ENCODE measurements around the gene MT1H.
"Not testable (repeated sequence)": the region's sequence is repeated elsewhere in the genome, so short reads cannot be mapped to it uniquely, and the experiment has no call there.

Gene MT1H

GRCh38 chr16:56697456-56698155 lies 28.0 kb downstream of the MT1H start:
- peaks cover 0 to 4% of the 10 kb centered on the region in 2 donors for H3K36me3 Mint-ChIP-seq
- H3K4me1 Mint-ChIP-seq, result peaks cover 0 to 2% of the 10 kb centered on the region in 2 donors
- DNase-seq, result no peak

DNA sequence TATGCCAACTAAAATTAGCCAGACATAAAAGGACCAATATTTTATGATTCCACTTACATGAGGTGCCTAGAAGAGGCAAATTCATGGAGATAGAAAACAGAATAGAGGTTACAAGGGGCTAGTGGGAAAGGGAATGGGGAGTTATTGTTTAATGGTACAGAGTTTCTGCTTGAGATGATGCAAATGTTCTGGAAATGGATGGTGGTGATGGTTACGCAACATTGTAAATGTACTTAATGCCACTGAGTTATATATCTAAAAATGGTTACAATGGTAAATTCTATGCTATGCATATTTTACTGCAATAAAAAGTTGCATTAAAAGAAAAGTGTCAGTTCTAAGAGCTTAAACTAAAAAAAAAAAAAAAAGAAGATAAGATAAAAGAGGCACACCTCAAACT lies 30.6 kb downstream of the MT1H start:
- Mint-ChIP-seq H3K36me3 (peaks cover 0 to 4% of the 10 kb centered on the region in 2 donors), H3K4me3 (no peak overlapping the region), H3K27me3 (no peaks in the 10 kb centered on the region), H3K27ac (no peak overlapping the region), H3K4me1 (peaks cover 0 to 2% of the 10 kb centered on the region in 2 donors), H3K9me3 (peaks cover 0 to 6% of the 10 kb centered on the region in 2 donors)
- no peak for ATAC-seq (replicated peaks)
- DNase-seq, result no peak

More at GRCh38 chr16:56697456-56698155, 28.0 kb downstream of the MT1H start:
- Mint-ChIP-seq H3K27me3 (no peaks in the 10 kb centered on the region), H3K27ac (no peak overlapping the region), H3K4me3 (no peak overlapping the region), H3K9me3 (peaks cover 0 to 6% of the 10 kb centered on the region in 2 donors)
- ATAC-seq (replicated peaks), result no peak

GRCh38 chr16:56700631-56701030 lies 31.0 kb downstream of the MT1H start:
- ATAC-seq (replicated peaks), result no peak
- Mint-ChIP-seq H3K9me3 (peaks cover 0 to 6% of the 10 kb centered on the region in 2 donors), H3K27ac (no peak overlapping the region), H3K27me3 (no peaks in the 10 kb centered on the region), H3K4me1 (peaks cover 0 to 2% of the 10 kb centered on the region in 2 donors), H3K36me3 (peaks cover 0 to 4% of the 10 kb centered on the region in 2 donors), H3K4me3 (no peak overlapping the region)
- no peak for DNase-seq

DNA sequence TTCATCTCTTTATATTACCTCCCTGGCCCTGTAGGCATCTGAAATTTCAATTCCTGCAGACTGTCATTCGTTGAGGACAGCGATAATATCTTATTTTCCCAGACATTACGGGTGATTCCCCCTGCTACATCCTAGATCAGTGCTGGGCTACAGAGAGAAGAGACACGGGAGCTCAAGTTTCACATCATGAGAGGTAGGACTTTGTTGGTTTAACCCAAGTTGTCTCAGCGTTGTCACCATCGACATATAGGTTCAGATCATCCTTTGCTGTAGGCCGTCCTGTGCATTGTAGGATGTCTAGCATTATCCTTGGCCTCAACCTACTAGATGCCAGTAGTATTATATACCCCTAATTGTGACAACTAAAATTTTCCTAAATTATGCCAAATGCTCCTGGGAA lies 31.9 kb downstream of the MT1H start:
- H3K36me3 Mint-ChIP-seq, result peaks cover 0 to 4% of the 10 kb centered on the region in 2 donors
- peaks cover 0 to 6% of the 10 kb centered on the region in 2 donors for H3K9me3 Mint-ChIP-seq
- H3K27me3 Mint-ChIP-seq, result no peaks in the 10 kb centered on the region
- H3K4me1 Mint-ChIP-seq, result peaks cover 0 to 2% of the 10 kb centered on the region in 2 donors
- DNase-seq, result no peak
- no peak for ATAC-seq (replicated peaks)
- no peak overlapping the region for H3K27ac Mint-ChIP-seq
- H3K4me3 Mint-ChIP-seq, result no peak overlapping the region

GRCh38 chr16:56702836-56703235 lies 33.2 kb downstream of the MT1H start:
- no peak overlapping the region for H3K27ac Mint-ChIP-seq
- no peak overlapping the region for H3K4me3 Mint-ChIP-seq
- H3K4me1 Mint-ChIP-seq, result peaks cover 0 to 2% of the 10 kb centered on the region in 2 donors
- DNase-seq, result no peak
- peaks cover 0 to 1% of the 10 kb centered on the region in 2 donors for H3K9me3 Mint-ChIP-seq
- no peak for ATAC-seq (replicated peaks)
- H3K36me3 Mint-ChIP-seq, result no peaks in the 10 kb centered on the region
- no peaks in the 10 kb centered on the region for H3K27me3 Mint-ChIP-seq

DNA sequence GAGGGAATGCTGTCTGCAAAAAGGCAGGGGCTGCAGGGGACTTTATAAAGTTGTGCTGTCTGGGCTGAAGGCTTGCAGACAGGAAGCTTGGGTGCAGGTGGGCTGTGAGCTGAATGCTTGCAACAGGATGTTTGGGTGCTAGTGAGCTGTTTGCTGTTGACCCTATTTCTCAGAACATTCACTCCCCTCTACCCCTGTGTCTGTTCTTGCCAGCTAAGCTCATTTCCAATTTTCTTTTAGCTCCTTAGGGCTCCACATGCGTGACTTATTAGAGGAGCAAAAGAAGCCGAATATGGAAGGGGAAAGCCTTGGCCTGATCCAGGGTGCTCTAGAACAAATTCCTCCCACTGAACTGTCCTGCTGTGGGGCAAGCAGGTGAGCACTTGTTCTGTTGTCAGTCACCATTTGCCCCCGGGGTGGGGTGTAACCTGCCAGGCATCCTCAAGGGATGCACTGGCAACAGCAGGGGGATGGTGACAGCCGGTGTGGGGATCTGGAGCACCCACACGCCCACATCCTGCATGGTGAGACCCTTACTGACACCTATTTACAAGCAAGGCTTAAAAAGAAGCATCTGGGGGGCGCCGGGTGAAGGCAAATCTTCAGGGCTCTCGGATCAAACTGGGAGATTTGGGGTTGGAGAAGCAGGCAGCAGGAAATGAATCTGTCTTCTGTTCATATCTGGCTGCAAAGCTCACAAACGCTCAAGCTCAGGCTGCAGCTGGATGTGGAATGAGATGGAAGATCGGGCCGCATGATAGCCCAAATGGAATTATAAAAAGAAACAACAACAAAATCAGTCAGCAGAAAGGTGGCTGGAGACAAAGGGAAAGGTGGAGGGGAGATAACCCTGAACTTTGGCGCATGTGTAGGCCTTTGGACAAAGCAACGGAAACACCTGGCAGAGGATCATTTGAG lies 39.2 kb downstream of the MT1H start:
- H3K4me1 Mint-ChIP-seq, result peaks cover 6 to 10% of the 10 kb centered on the region in 2 donors
- H3K4me3 Mint-ChIP-seq, result no peak overlapping the region
- DNase-seq (no peak), ATAC-seq (replicated peaks) (no peak)
- H3K27me3 Mint-ChIP-seq, result peaks cover 0 to 8% of the 10 kb centered on the region in 2 donors
- H3K36me3 Mint-ChIP-seq, result no peaks in the 10 kb centered on the region
- no peak overlapping the region for H3K27ac Mint-ChIP-seq
- H3K9me3 Mint-ChIP-seq, result no peaks in the 10 kb centered on the region

- no peak overlapping the region for H3K27ac Mint-ChIP-seq
- H3K4me3 Mint-ChIP-seq, result no peak overlapping the region
- DNase-seq (no peak), ATAC-seq (replicated peaks) (no peak)
- peaks cover 6 to 10% of the 10 kb centered on the region in 2 donors for H3K4me1 Mint-ChIP-seq
- H3K27me3 Mint-ChIP-seq, result peaks cover 0 to 8% of the 10 kb centered on the region in 2 donors
- no peaks in the 10 kb centered on the region for H3K36me3 Mint-ChIP-seq
- H3K9me3 Mint-ChIP-seq, result no peaks in the 10 kb centered on the region
These were observed 39.9 kb downstream of the MT1H start for GRCh38 chr16:56709443-56710040.

DNA sequence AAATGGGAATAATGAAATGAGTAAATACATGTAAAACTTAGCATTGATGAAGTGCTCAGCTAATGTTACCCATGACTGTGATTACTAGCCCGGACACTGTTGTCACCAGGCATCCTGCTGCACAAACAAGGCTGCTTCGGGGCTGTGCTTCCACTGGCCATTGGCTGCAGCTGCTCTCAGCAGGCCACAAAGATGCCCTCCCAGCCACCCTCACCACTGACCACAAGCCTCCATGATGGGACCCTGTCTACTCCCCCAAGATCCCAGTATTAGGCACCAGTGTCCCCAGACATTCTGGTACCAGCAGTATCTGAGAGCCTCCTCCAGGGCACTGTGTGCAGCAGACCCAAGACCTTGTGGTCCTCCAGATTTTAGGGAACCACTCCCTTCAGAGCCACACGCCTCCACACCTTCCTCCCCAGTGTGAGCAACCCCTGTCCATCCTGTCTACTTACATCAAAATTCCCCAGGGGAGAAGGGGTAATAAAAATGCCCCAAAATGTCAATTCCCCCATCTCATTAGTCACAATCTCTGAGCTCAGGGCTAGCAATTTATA lies 40.6 kb downstream of the MT1H start:
- H3K36me3 Mint-ChIP-seq, result no peaks in the 10 kb centered on the region
- no peak overlapping the region for H3K4me3 Mint-ChIP-seq
- H3K27ac Mint-ChIP-seq, result no peak overlapping the region

DNA sequence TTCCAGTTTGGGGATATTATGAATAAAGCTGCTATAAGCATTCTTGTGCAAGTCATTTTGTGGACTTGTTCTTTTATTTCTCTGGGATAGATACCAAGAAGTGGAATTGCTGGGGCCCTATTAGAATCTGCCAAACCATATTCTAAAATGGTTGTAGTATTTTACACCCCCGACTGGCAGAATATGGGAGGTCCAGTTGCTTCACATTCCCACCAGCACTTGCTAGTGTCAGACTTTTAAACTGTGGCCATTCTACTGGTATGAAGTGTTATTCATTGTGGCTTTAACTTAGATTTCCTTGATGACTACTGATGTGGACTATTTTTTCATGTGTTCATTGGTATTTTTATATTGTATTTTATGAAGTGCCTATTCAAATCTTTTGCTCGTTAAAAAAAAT lies 42.2 kb downstream of the MT1H start:
- no peaks in the 10 kb centered on the region for H3K9me3 Mint-ChIP-seq
- ATAC-seq (replicated peaks) (no peak), DNase-seq (no peak)
- H3K36me3 Mint-ChIP-seq, result no peaks in the 10 kb centered on the region
- peaks cover 6 to 10% of the 10 kb centered on the region in 2 donors for H3K4me1 Mint-ChIP-seq
- no peak overlapping the region for H3K27ac Mint-ChIP-seq
- H3K27me3 Mint-ChIP-seq, result peaks cover 0 to 8% of the 10 kb centered on the region in 2 donors
- no peak overlapping the region for H3K4me3 Mint-ChIP-seq

More for the DNA sequence above, 40.6 kb downstream of the MT1H start:
- Mint-ChIP-seq H3K4me1 (peaks cover 6 to 10% of the 10 kb centered on the region in 2 donors), H3K9me3 (no peaks in the 10 kb centered on the region), H3K27me3 (peaks cover 0 to 8% of the 10 kb centered on the region in 2 donors)
- ATAC-seq (replicated peaks) (peak; percentile 54 to 64), DNase-seq (no peak)

GRCh38 chr16:56713794-56714193 lies 44.2 kb downstream of the MT1H start:
- DNase-seq, result no peak
- H3K27ac Mint-ChIP-seq, result no peak overlapping the region
- no peak overlapping the region for H3K4me3 Mint-ChIP-seq
- H3K4me1 Mint-ChIP-seq, result peaks cover 6 to 10% of the 10 kb centered on the region in 2 donors
- no peaks in the 10 kb centered on the region for H3K9me3 Mint-ChIP-seq
- H3K36me3 Mint-ChIP-seq, result no peaks in the 10 kb centered on the region
- no peak for ATAC-seq (replicated peaks)
- peaks cover 0 to 8% of the 10 kb centered on the region in 2 donors for H3K27me3 Mint-ChIP-seq

- H3K9me3 Mint-ChIP-seq, result no peaks in the 10 kb centered on the region
- H3K27ac Mint-ChIP-seq, result no peak overlapping the region
- H3K36me3 Mint-ChIP-seq, result no peaks in the 10 kb centered on the region
- H3K4me1 Mint-ChIP-seq, result peaks cover 6% of the 10 kb centered on the region in 2 donors
- no peak for DNase-seq
- peaks cover 0 to 8% of the 10 kb centered on the region in 2 donors for H3K27me3 Mint-ChIP-seq
- no peak for ATAC-seq (replicated peaks)
- H3K4me3 Mint-ChIP-seq, result no peak overlapping the region
These were observed 45.5 kb downstream of the MT1H start for GRCh38 chr16:56715126-56715525.

GRCh38 chr16:56716761-56717160 lies 47.1 kb downstream of the MT1H start:
- Mint-ChIP-seq H3K27me3 (peaks cover 0 to 5% of the 10 kb centered on the region in 2 donors), H3K9me3 (no peaks in the 10 kb centered on the region), H3K36me3 (no peaks in the 10 kb centered on the region), H3K27ac (no peak overlapping the region), H3K4me1 (no peaks in the 10 kb centered on the region), H3K4me3 (no peak overlapping the region)
- ATAC-seq (replicated peaks), result no peak
- DNase-seq, result no peak

DNA sequence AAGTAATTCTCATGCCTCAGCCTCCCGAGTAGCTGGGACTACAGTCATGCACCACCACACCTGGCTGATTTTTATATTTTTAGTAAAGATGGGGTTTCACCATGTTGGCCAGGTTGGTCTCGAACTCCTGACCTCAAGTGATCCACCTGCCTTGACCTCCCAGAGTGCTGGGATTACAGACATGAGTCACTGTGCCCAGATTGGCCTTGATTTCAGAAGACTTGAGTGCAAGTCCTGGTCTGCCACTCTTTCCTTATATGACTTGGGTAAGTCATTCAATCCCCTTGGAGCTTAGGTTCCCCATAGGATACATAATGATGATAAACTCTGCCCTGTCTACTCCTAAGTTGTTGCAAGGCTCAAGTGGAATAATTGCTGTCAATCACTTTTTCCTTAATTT lies 47.9 kb downstream of the MT1H start:
- not testable (repeated sequence) for H3K27me3 Mint-ChIP-seq; H3K4me1 Mint-ChIP-seq; ATAC-seq (replicated peaks); H3K9me3 Mint-ChIP-seq; H3K27ac Mint-ChIP-seq; H3K4me3 Mint-ChIP-seq; DNase-seq; H3K36me3 Mint-ChIP-seq

Data from stimulated activated naive B cell treated with anti-CD40 and anti-IgM and Interleukin-4, amounts not matched to agents 10 μg/mL and 1 μg/mL and 100 μg/mL, for 72 hours (primary cell).